ENCODE data around the gene OMD.

DNA sequence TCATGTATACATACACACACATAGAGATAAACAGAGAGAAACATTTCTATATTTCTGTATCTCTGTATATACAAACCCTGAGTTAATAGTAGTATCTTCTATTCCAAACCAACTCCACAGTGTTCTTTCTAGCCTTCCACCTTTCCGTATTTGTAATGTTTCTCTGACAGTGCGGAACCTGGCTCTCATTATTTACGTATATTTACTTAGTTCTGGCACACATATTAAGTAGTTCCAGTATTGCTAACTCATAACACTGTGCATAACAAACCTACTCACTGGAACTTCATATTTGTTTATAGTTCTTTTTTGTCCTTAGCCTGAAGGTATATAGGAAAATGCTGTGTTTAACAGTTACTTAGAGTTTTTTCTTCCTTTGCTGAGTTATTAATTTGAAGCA, 26.4 kb downstream of the OMD start:
- no peak for TF ChIP-seq CTCF (IDR thresholded peaks at IDR 0.05 in 8 of 11, conservative IDR thresholded peaks at IDR 0.05 in 3 of 11)
- TF ChIP-seq POLR2A (IDR thresholded peaks at IDR 0.05), result no peak
- TF ChIP-seq POLR2AphosphoS5 (IDR thresholded peaks at IDR 0.05), result no peak
